EL (cell line): ENCODE results near the gene SPEF1.
A peak's percentile ranks its signal among the peaks of the same experiment; 100 is the strongest.

Source experiments
- DNase-seq: peaks from one replicate; pipeline ENCODE4 v3.0.0-alpha.2; 2016

Gene SPEF1

DNA sequence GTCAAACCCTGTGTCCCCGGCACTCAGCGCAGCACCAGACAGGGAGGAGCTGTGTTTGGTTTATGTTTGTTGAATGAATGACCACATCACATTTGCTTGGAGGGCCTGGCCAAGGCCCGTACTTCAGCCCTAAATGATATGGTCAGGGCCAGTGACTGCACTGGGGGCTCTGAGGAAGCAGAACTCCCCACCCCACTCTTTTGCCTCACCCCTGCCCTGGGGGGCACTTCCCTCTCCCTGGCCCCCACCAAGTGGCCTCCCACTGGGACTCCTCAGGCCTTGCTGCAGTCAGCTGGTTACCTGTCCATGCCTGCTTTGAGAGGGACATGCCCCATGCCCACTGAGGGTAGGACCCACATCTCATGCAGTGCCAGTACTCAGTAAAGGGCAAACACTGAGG lies 16.6 kb downstream of the SPEF1 start:
- DNase-seq: no peak

DNA sequence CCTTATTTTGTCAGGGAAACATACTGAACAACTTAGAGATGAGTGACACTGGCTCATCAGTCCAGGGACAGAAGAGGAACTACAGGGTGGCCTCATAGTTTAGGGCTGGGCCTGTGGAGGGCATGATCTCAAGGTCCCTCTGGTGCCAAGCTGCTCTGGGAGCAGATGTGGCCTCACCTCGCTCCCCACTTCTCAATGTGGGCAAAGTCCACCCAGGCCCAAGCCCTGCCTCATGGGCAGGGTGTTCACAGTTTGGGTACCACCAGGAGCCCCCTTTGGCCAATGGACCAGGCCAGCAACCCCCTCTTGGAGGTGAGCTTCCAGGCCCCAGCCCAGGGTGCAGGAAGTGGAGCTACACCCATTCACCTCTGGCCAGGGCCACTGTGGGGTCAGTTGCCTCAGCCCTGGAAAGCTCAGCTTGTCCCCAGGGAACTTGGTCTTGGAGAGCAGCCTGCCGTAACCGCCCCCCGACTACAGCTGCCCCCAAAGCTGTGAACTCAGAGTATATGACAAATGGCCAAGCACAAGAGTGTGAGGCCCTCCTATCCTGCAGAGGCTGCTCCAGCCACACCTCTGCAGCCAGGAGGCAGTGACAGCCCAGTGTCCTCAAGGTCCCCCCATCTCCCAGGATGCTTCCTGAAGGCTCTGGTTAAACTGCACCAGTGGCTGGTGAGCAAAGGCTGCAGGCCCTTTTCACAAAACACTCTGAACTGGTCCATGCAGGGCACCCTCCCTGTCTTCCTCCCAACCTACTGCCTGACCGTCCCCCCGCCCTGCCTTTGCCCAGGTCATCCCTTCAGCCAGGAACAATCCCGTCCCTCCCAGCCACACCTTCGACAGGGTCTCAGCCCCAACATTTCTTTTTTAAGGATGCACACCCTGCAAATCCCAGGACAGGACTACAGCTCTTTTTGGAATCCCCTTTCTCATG lies 17.3 kb downstream of the SPEF1 start:
- DNase-seq: no peak

DNA sequence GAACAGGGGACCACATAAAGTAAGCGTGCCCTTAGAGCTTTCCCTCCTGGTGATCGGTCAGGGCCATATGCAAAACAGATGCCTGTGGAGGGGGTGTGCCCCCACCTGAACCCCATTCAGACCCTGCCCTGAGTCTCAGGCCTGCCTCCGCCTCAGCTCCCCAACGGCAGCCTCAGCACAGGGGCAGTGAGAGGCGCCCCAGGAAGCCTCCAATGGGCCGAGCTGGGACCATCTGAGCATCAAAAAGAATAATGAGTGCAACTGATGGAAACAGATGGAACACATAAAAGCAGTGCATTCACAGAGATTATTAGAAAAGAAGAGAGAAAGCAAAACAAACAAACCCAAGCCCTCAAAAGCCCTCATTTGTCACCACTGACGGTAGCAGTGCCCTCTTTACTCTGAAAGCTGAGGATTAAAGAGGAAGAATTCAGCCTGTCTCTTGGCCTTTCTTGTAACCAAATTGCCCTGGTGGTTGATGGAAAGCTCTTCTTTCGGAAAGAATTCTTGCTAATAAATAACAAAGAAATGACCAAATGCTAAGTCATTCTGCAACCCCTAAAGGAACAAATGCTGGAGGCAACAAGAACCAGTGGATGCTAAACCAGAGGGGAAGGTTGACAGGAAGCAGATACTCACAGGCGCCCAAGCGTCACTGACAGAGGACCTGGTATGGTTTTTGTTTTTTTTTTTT lies 20.4 kb downstream of the SPEF1 start:
- peak; percentile 44 for DNase-seq

DNA sequence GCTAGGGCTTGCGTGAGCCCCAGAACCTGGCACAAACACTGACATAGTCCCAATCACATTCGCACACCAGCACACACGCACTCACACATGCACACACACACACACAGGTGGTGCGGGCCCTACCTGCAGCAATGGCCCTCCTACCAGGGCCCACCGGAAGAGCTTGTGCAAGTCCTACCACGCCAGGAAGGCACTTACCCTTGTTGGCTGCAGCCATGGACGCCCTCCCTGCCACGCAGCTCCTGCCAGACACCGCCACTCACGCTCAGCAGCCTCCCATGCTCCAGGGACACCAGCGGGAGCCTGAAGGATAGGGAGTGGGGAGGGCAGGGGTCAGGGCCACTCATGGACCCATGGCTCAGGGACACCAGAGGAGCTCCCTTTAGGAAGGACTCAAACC lies 21.4 kb downstream of the SPEF1 start:
- DNase-seq: no peak

DNA sequence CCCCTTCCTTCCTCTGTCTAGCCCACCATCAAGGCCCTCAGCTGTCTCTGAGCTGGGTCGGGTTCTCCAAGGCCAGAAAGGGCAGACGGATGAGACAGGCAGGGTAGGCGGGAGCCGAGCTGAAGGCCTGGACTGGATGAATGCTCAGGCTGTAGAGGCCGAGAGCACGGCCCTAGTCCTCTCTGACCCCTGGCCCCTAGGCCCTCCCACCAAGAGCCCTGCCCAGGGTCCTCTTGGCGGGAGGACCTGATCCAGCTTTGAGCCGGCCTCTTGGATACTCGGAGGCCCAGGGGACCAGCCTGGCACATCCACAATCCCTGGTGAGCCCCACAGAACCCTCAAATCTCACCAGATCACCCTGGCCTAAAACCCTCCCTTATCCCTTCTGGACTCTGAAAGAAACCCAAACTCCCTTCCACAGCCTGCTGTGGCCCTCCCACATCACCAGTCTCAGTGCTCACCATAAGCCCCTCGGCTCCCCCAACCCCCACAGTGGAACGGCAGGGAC lies 21.9 kb downstream of the SPEF1 start:
- no peak for DNase-seq

DNA sequence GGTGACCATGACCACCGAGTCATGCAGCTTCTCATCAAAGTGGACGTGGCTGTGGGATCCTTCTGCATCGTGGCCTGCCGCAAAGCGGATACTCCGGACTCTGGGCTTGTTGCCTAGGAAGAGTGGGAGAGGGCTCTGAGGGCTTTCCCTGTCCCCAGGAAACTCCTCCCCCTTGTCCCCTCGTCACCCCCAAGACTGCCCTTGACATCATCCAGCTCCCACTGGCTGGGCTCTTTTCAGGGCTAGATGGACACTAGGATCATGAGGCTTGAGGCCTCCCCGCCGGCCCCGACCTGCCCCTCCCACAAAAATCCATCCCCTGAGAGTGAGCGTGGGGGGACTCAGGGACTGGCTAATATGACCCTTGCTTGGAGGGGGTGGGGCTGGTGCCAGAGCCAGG lies 22.7 kb downstream of the SPEF1 start:
- no peak for DNase-seq

DNA sequence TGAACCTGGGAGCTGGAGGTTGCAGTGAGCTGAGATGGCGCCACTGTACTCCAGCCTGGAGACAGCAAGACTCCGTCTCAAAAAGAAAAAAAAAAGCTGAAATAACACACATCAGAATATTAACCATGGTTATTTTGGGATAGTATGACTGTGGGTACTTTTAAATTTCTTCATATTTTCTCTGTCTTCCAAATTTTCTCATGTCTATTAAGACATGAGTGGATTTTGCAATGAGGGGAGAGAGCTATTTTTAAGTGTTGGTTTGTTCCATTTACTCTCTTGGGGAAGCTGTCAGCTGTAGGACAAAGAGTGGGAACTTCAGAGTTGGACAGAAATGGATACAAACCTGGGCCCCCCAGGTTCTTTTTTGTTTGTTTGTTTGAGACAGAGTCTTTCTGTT lies 24.0 kb downstream of the SPEF1 start:
- no peak for DNase-seq

DNA sequence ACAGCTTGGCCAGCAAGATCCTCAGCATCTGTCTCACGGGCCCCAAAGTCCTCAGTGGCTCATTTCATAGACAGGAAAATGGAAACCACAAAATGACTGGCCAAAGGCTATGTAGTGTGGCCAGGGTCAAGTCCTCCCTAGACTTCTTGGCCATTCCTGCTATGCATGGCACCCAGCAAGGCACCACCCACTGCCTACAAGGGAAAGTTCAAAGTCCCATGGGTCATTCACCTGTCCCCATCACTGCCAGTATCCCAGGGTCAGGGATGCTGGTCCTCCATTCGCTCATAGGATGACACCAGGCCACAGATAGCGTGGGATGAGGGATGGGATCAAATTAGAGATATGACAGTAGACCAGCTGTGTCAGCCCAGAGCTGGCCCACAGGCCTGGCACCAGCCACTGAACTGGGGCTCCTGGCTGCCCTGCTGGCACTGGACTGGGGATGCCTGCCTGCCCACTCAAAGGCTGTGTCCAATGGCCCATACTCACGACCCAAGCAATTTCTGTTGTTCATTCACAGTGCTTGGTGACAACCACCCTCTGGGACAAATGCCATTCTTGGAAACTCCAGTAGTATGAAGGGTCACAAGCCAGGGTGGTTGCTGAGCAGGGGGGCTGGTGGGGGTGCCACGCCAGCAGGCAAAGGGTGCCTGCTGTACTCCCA lies 25.3 kb downstream of the SPEF1 start:
- no peak for DNase-seq

DNA sequence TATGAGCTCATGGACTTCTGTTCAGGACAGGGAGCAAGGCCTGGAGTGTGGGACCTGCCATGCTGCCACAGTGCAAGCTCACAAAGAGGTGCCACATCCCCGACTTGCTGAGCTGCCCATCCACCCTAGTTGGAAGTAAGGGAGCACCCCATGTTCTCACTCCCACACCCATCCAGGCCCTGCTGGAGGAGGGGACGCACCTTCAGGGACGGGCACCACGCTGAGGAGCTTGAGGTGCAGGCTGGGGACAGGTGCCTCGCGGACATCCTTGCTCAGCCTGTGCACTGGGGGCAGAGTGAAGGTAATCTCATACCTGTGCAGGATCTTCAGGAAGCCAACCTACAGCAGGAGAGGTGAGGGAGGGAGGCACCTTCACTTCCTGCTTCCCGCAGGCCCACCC lies 26.0 kb downstream of the SPEF1 start:
- no peak for DNase-seq

DNA sequence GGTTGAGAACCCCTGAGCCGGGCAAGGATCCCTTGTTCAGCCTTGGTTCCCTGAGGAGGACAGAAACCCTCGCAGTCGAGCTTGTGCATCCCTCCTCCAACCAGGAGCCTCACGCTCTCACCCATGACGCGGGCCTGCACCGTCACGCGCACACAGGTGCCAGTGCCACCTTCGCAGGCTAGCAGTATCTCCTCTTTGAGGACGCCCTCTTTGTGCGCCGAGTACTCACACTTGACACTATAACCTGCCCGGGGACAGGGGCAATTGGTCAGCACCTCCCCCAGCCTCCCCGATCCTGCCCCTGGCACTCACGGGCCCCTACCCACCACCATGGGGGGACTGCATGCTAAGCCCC lies 27.0 kb downstream of the SPEF1 start:
- DNase-seq: no peak

DNA sequence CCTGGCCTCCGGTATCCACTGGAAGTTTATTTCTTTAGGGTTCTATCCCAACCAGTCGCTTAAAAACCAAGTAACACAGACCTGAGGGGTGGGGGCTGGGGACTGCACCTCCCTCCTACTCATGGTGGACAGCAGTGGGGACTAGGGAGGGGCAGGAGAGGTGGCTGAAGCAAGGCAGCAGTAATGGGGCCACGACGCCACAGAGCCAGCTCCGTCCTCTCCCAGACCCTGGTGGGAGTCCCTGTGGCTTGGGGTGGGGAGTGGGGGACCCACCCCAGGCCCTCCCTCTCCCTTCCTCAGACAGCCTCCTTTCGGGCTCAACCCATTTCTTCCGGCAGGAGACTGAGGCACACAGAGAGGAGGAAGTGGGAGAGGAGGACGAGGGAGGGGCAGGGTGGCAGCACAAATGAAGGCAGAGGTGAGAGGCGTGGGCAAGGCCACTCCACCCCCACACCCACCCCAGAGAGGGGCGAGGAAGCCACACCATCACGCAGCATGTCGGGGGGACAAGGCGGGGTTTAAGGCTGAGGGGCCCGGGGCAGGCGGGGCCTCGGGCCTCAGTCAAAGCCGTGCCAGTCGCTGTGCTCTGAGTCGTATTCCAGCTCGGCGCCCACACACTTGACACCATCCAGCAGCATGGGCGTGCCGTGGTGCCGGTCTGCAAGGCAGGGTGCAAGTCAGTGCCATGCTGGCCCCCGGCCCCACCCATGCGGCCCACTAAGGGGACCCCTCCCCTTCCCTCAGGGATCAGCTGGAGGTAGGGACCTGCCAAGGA lies 27.6 kb downstream of the SPEF1 start:
- DNase-seq: no peak

DNA sequence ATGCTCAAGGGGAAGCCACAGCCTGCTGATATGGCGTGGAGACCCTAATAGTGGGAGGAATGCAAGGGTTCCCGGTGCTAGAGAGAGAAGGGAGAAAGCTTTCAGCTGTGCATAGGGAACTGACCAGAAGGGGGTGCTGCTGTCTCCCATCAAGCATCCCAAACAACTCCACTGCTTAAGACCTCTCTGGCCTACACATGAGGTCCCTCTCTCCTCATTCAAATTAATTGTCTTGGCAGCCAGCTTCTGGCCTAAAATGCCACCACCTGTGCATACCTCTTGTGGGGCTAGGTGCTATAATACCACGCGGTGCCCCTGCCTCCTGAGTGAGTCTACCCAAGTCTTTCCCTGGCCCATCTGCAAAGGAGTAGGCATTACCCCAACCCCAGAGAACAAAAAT lies 28.1 kb downstream of the SPEF1 start:
- DNase-seq: peak; percentile 63

DNA sequence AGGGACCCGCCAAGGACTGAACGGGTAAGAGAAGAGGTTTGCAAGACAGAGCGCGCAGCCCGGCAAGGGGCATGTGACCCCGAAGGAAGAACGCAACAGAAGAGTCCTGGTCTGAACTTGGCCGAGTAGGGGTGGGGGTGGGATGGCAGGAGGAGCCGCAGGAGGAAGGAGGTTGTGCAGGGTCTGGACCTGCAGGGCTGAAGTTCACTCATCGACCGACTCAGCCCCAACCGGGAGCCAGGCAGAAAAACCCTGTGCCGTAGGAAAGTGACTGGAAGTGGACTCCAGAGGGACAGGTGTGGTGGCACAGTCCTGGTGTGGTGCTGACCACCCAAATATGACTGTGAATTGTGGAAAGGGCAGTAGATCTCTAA lies 28.9 kb downstream of the SPEF1 start:
- no peak for DNase-seq

DNA sequence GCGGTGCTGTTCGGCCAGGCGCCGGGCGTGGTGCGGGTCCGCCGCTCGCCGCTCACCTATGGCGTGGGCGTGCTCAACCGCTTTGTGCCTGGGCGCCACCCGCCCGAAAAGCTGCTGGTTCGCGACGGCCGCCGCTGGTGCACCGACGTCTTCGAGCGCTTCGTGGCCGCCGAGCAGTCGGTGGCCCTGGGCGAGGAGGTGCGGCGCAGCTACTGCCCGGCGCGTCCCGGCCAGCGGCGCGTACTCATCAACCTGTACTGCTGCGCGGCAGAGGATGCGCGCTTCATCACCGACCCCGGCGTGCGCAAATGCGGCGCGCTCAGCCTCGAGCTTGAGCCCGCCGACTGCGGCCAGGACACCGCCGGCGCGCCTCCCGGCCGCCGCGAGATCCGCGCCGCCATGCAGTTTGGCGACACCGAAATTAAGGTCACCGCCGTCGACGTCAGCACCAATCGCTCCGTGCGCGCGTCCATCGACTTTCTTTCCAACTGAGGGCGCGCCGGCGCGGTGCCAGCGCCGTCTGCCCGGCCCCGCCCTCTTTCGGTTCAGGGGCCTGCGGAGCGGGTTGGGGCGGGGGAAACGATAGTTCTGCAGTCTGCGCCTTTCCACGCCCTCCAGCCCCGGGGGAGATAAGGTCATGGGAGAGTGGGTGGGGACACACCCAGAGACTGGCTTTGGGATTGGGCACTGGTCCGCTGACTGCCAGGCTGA lies 29.4 kb downstream of the SPEF1 start:
- no peak for DNase-seq

DNA sequence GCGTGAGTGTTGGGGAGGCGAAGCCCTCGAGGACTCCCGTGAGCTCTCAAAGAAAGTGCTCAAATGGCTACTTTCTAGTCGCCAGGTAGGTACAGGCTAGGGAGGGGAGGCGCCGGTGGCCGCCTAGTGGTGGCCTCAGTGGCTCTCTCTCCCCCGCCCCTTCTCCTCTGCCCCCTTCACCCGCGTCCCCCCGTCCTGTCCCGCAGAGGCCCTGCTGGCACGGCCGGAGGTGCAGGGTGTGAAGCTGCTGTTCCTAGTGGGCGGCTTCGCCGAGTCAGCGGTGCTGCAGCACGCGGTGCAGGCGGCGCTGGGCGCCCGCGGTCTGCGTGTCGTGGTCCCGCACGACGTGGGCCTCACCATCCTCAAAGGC lies 30.0 kb downstream of the SPEF1 start:
- DNase-seq: no peak

DNA sequence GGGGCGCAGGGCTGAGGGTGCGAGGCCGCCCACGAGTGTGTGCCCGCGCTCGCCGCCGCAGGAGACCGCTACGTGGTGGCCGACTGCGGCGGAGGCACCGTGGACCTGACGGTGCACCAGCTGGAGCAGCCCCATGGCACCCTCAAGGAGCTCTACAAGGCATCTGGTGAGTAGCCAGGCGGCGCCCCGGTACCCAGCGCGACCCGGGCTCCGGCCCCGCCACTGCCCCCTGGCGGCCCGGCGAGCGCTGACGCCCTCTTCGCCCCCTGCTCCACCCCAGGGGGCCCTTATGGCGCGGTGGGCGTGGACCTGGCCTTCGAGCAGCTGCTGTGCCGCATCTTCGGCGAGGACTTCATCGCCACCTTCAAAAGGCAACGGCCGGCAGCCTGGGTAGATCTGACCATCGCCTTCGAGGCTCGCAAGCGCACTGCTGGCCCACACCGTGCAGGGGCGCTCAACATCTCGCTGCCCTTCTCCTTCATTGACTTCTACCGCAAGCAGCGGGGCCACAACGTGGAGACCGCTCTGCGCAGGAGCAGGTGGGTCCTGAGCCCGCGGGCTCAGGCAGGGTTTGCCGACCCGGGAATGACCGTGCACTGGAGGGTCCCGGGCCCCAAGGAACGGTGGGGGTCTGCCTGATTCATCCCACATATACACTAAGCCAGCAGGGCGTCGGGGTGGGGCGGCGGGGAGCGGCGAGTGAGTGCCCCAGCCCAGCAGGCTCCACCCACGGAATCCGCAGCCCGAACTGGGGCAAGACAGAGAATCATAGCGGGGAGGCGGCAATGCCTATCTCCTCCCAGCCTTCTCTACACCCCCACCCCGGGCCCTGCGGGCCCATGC lies 31.3 kb downstream of the SPEF1 start:
- DNase-seq: no peak

DNA sequence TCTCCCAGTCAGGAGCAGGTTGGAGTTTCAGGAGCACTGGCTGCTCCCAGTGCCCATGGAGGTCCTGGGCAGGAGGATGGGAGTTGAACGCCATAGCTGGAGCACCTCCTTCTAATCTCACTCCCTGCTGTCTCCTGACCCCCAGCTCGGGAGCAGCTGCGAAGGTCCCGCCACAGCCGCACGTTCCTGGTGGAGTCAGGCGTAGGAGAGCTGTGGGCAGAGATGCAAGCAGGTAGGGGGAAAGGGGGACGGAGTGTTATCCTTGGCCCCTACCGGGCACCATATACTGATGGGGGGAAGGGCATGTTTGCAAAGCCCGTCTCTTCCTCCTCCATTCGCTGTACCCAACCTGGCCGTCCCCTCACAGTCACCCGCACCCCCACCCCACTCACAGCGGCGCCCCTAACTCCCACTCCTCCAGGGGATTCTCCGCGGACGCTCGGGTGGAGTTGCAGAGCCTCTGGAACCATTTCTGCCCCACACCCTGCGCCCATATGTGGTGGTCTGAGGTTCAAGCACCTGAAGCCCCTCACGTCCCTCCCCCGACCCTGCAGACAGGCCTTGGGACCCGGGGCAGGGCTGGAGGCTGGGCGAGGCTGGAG lies 32.1 kb downstream of the SPEF1 start:
- DNase-seq: no peak

DNA sequence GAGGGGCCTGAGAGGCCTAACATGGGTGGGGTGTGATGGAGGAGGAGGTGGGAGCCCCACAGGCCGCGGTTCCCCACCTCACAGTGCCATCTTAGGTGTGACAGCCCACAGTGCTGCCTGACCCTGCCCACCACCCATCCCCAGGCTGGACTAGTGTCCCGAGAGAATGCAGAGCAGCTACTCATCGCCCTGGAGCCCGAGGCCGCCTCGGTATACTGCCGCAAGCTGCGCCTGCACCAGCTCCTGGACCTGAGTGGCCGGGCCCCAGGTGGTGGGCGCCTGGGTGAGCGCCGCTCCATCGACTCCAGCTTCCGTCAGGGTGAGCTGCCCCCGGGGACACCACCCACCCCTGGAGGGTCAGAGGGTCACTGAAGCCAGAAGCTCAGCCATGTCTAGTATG lies 33.2 kb downstream of the SPEF1 start:
- DNase-seq: no peak

DNA sequence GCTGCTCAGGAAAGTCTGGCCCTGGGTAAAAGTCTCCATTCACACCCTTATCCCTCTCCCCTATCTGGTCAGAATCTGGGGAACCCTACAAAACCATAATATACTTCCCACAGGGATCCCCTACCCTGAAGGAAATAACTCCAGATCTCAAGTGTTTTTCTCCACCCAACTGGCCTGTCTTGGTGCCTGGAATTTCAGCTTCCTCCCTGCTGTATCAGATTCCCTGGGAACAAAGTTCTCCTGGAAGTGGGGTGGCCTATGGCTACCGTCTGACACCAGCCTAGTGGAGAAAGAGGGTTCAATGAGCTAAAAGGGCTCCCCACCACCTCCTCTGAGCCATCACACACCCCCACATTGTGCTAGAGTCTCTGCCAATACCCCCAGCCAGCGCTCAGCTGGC lies 33.8 kb downstream of the SPEF1 start:
- DNase-seq: no peak

DNA sequence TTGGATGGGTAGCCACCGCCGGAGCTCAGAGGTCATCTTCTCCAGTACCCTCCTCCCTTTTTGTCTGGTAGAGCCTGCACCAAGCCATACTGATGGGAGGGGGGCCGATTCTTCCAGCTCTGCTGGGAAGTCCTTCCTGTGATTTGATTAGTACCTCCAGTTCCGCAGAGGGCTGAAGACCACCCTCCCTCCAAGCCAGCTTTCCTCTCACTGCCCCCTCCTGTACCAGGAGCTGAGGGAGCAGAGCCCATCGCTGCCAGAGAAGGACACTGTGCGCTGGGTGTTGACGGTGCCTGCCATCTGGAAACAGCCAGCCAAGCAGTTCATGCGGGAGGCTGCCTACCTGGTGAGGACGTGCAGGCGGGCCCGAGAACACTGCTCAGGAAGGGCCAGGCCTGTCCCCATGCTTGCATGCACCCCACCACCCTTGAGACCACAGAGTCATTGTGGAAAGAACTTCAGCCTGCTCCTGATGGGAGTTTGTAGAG lies 35.5 kb downstream of the SPEF1 start:
- DNase-seq: no peak
